ENCODE measurements around the gene TGFB3. TPM values are rescaled to one million over a fixed set of nuclear protein-coding genes. Genes with fewer than 3 reads are reported as not detected.

The TGFB3 gene
- total and polyA plus RNA-seq, 2 donors (not counting 3 experiments of a cell fraction or from before 2014, with no cell fraction given), result 5.3 to 5.4 TPM

DNA sequence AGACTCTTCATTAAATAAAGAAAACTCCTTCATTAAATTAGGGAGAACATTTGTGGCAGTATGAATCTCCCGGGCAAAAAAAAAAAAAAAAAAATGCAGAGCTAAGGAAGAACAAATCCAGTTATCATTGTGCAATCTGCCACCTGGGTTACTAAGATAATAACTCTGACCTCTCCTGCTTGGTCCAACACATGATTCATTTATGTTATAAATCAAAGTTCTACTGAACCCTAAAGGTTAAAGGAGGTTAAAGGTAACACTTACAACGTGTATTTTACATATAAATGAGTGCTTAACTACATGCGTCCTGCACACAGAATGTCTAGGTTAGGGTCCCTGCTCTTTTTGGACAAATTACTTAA, 4.2 kb downstream of the TGFB3 start:
- DNase-seq (ENCODE audit: low read depth, low spot score) (no peak), FAIRE-seq (no peak)

More for the DNA sequence above, 4.2 kb downstream of the TGFB3 start:
- ChIA-PET CTCF (interaction anchor here (0.6 to 12.4 kb wide), 8 partner anchors 13 to 266 kb away, joined by 3 to 617 read pairs (median 6); no protein-coding TSS in a partner anchor), POLR2A (no interaction called here)
- H3K4me1 ChIP-seq (ENCODE audit: control insufficient read depth, extremely low read depth, insufficient read depth, low read length), result peaks cover 8% of the 10 kb centered on the region
- H3K27ac ChIP-seq (ENCODE audit: insufficient read depth, low read depth, low read length), result no peak overlapping the region
- H3K4me3 ChIP-seq (replicated peaks in 1 of 3; ENCODE audit: insufficient read depth in 1 of 3, low read depth in 1 of 3, low read length in 3 of 3), result no peak overlapping the region
- no peak for TF ChIP-seq POLR2A (IDR thresholded peaks at IDR 0.05; ENCODE audit: low read depth, low read length)
- TF ChIP-seq EZH2 (IDR thresholded peaks at IDR 0.05; ENCODE audit: borderline replicate concordance, low read depth, low read length, severe bottlenecking), result no peak
- no peak for TF ChIP-seq MYC (IDR thresholded peaks at IDR 0.05; ENCODE audit: low read depth, low read length)
- no peak for TF ChIP-seq CTCF (IDR thresholded peaks at IDR 0.05; ENCODE audit: extremely low read depth in 1 of 2, insufficient read depth in 1 of 2, low read depth in 1 of 2, low read length in 2 of 2)
- TF ChIP-seq GATA2 (IDR thresholded peaks at IDR 0.05; ENCODE audit: insufficient read depth, insufficient read length, low read depth, low read length), result no peak
- no peak for TF ChIP-seq POLR2AphosphoS5 (IDR thresholded peaks at IDR 0.05; ENCODE audit: insufficient read depth, low read depth, low read length)
- TF ChIP-seq FOS (IDR thresholded peaks at IDR 0.05; ENCODE audit: borderline replicate concordance, insufficient read depth, low read length), result no peak
- no peak for TF ChIP-seq JUN (IDR thresholded peaks at IDR 0.05; ENCODE audit: borderline replicate concordance, insufficient read depth, insufficient read length, low read depth)
- TF ChIP-seq MAX (IDR thresholded peaks at IDR 0.05; ENCODE audit: insufficient read depth, insufficient read length), result no peak
- H3K9me1 ChIP-seq (replicated peaks; ENCODE audit: control insufficient read depth, extremely low read depth, insufficient read depth, low read length), result no peaks in the 10 kb centered on the region
- BruUV-seq (replicated peaks), result no TSS peak
- H3K9me3 ChIP-seq (replicated peaks; ENCODE audit: control insufficient read depth, insufficient read depth, low read length), result no peaks in the 10 kb centered on the region
- dilution Hi-C loops (cut with MboI; ENCODE audit: extremely low pct_ligation_motif_present, low sequenced_read_pairs), result loop anchor here (25.0 kb wide), 1 partner anchor 265 kb away; no protein-coding TSS in a partner anchor
- intact Hi-C loops (cut with micrococcal nuclease), result no loop called here
- H3K79me2 ChIP-seq (ENCODE audit: control insufficient read depth, insufficient read depth, low read length), result no peaks in the 10 kb centered on the region
- no peaks in the 10 kb centered on the region for H3K36me3 ChIP-seq (ENCODE audit: control insufficient read depth in 2 of 2, extremely low read depth in 1 of 2, insufficient read depth in 2 of 2, low read length in 2 of 2)
- no peak overlapping the region for H3K9ac ChIP-seq (replicated peaks; ENCODE audit: extremely low read depth, insufficient read depth, low read length)
- H3K27me3 ChIP-seq (ENCODE audit: control insufficient read depth in 2 of 2, insufficient read depth in 2 of 2, low read length in 2 of 2), result no peaks in the 10 kb centered on the region
- no peak overlapping the region for H2AFZ ChIP-seq (ENCODE audit: low read depth, low read length)
- no peaks in the 10 kb centered on the region for H4K20me1 ChIP-seq (replicated peaks; ENCODE audit: control insufficient read depth, extremely low read depth, insufficient read depth, low read length)
- H3K4me2 ChIP-seq (ENCODE audit: insufficient read depth, low read length), result no peak overlapping the region
